IPS-15b (cell line): Measurements from ENCODE around the gene TNRC6C.
"Not testable (repeated sequence)": the region's sequence is repeated elsewhere in the genome, so short reads cannot be mapped to it uniquely, and the experiment has no call there.

ENCODE experiments used
- H3K27me3 ChIP-seq: one replicate; pipeline ENCODE4 v1.6.1; 2013; ENCODE audit warnings: low read length; ENCODE audit not compliant: control insufficient read depth, insufficient read depth
- H3K36me3 ChIP-seq: one replicate; pipeline ENCODE4 v1.6.1; 2013; ENCODE audit warnings: low read length; ENCODE audit not compliant: control insufficient read depth, insufficient read depth
- H3K4me1 ChIP-seq: one replicate; pipeline ENCODE4 v1.6.1; 2013; ENCODE audit warnings: mild to moderate bottlenecking, low read length; ENCODE audit not compliant: control insufficient read depth, insufficient read depth
- H3K4me3 ChIP-seq: one replicate; pipeline ENCODE4 v1.5.1; 2013; ENCODE audit warnings: low read depth, low read length
- H3K9ac ChIP-seq: one replicate; pipeline ENCODE4 v1.6.1; 2013; ENCODE audit warnings: low read depth, mild to moderate bottlenecking, low read length
- H3K9me3 ChIP-seq: one replicate; pipeline ENCODE4 v1.6.1; 2013; ENCODE audit warnings: mild to moderate bottlenecking, low read length; ENCODE audit not compliant: control insufficient read depth, insufficient read depth

Gene TNRC6C

DNA sequence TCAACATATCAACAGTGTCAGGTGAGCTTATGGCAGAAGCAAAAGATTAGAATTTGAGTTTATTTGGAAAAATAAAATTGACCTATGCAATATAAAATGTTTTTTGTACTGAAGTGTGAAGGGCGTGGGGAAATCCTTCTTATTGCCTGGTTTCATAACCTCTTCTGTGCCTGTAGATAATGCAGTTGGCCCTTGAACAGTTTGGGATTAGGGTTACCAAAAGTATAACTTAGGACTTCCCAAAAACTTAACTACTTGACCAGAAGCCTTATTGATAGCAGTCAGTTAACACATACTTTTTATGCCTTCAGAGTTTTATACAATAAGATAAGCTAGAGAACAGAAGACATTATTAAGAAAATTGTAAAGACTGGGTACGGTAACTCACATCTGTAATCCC lies 104.1 kb downstream of the TNRC6C start:
- Histone ChIP-seq H3K4me3 (no peak overlapping the region), H3K9ac (no peak overlapping the region), H3K9me3 (no peaks in the 10 kb centered on the region), H3K36me3 (no peaks in the 10 kb centered on the region), H3K27me3 (no peaks in the 10 kb centered on the region), H3K4me1 (no peaks in the 10 kb centered on the region)

DNA sequence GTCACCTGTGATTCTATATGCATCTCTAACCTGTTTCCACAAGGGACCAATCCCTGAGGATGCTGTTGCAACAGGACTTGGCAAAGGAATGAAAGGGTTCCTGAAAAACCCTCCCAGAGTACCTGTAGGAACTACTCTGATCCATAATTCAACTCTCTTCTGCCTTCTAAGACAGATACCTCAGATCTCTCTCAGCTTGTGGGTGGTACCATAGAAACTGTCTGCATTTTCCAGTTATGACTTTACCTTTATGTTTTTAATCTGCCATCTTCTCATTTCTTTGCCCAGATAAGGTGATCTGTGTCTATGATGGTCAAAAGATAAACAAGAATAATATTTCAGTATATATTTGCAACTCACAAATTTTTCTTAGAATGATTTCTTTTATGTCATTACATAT lies 105.0 kb downstream of the TNRC6C start:
- H3K9me3 ChIP-seq, result no peaks in the 10 kb centered on the region
- H3K9ac ChIP-seq, result no peak overlapping the region
- no peaks in the 10 kb centered on the region for H3K27me3 ChIP-seq
- H3K4me1 ChIP-seq, result no peaks in the 10 kb centered on the region
- H3K36me3 ChIP-seq, result peaks cover 2% of the 10 kb centered on the region
- no peak overlapping the region for H3K4me3 ChIP-seq

DNA sequence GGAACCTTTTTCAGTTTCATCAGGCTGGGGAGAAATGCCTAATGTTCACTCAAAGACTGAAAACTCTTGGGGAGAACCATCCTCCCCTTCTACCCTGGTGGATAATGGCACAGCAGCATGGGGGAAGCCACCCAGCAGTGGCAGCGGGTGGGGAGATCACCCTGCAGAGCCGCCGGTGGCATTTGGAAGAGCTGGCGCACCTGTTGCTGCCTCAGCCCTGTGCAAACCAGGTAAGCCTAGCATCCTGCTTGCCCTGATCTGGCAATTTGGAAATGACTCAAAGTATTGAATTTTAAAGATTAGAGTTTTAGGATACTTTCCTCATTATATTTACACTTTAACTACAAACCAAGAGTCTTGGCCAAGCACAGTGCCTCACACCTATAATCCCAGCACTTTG lies 106.2 kb downstream of the TNRC6C start:
- H3K9ac ChIP-seq, result no peak overlapping the region
- no peaks in the 10 kb centered on the region for H3K4me1 ChIP-seq
- no peak overlapping the region for H3K4me3 ChIP-seq
- no peaks in the 10 kb centered on the region for H3K9me3 ChIP-seq
- H3K27me3 ChIP-seq, result no peaks in the 10 kb centered on the region
- peaks cover 2% of the 10 kb centered on the region for H3K36me3 ChIP-seq

DNA sequence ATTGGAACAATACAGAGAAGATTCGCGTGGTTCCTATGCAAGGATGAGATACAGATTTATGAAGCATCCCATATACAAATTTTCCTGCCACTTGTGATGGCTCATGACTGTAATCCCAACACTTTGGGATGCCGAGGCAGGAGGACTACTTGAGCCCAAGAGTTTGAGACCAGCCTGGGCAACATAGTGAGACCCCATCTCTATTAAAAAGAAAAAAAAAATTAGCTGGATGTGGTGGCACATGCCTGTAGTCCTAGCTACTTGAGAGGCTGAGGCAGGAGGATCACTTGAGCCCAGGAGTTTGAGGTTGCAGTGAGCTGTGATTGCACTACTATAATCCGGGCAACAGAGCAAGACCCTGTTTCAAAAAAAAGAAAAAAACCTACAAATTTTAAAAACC lies 108.5 kb downstream of the TNRC6C start:
- not testable (repeated sequence) for H3K9ac ChIP-seq, H3K36me3 ChIP-seq, H3K4me1 ChIP-seq, H3K27me3 ChIP-seq, H3K9me3 ChIP-seq, H3K4me3 ChIP-seq

DNA sequence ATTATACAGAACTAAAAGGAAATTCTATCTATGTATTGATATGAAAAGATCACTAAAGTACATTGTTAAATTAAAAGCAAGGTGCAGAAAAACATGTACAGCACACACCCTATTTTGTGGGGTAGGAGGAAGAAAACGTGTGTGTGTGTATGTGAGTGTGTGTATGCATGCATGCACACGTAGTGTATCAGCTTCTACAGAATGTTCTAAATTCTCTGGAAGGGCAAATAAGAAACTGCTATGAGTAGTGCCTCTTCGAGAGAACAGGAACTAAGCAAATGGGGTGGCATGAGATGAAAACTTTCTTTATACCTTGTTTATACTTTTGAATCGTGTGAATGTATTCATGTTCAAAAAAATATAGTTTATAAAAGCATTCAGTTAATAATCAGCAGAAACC lies 111.2 kb downstream of the TNRC6C start:
- H3K9ac ChIP-seq, result no peak overlapping the region
- no peak overlapping the region for H3K4me3 ChIP-seq
- H3K4me1 ChIP-seq, result no peaks in the 10 kb centered on the region
- peaks cover 5% of the 10 kb centered on the region for H3K36me3 ChIP-seq
- H3K27me3 ChIP-seq, result no peaks in the 10 kb centered on the region
- no peaks in the 10 kb centered on the region for H3K9me3 ChIP-seq

DNA sequence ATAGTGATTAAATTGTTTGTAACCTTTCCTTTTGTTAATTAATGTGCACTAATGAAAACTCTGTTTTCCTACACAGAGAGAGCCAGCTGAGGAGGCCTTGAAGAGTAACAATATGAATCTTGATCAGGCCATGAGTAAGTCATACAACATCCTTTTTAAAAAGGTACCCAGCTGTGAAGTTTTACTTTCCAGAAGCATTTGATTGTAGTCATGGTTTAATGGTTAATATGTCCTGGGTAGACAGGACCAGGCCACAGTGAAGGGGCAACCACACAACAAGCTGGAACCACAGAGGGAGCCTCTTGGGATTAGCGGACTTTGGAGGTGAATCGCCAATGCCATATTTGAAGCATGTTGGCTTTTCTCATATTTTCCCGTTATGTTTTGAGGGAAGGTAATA lies 114.5 kb downstream of the TNRC6C start:
- H3K36me3 ChIP-seq, result peaks cover 13% of the 10 kb centered on the region
- no peaks in the 10 kb centered on the region for H3K27me3 ChIP-seq

DNA sequence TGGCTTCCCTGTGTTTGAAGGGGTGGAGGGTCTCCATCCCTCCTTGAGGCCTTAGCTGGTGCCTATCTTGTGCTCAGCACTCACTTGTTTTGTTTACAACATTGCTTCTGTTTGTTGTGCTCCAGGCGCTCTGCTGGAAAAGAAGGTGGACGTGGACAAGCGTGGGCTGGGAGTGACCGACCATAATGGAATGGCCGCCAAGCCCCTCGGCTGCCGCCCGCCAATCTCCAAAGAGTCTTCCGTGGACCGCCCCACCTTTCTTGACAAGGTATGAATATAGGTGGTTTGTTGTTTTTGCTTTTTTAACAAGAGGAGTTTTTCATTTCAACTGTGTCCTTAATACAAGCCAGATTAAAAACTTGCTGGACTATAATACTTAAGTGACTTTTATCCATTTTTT lies 116.5 kb downstream of the TNRC6C start:
- Histone ChIP-seq H3K27me3 (no peaks in the 10 kb centered on the region), H3K4me3 (no peak overlapping the region), H3K36me3 (peaks cover 12% of the 10 kb centered on the region), H3K4me1 (no peaks in the 10 kb centered on the region), H3K9ac (no peak overlapping the region), H3K9me3 (no peaks in the 10 kb centered on the region)

More for the DNA sequence above, 114.5 kb downstream of the TNRC6C start:
- Histone ChIP-seq H3K9ac (no peak overlapping the region), H3K4me3 (no peak overlapping the region), H3K4me1 (no peaks in the 10 kb centered on the region), H3K9me3 (no peaks in the 10 kb centered on the region)

DNA sequence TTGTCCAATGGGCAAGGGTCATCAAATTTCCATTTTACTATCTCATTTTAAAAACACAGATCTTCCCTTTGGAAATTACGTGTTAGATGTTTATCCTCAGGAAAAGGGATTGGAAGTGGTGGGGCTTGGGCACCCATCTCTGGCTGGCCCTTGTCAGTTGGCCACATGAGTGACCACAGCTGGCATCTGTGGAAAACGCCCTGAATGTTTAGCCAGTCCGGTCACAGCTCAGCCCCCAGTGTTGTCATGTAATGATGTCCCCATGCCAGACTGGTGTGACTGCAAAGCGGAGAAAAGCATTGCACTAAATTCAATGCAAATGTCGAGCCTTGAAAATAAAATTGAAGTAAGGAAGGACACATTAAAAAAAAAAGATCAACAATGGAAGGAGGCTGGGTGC lies 117.0 kb downstream of the TNRC6C start:
- Histone ChIP-seq H3K9ac (no peak overlapping the region), H3K9me3 (no peaks in the 10 kb centered on the region), H3K27me3 (no peaks in the 10 kb centered on the region), H3K36me3 (peaks cover 12% of the 10 kb centered on the region), H3K4me3 (no peak overlapping the region), H3K4me1 (no peaks in the 10 kb centered on the region)

DNA sequence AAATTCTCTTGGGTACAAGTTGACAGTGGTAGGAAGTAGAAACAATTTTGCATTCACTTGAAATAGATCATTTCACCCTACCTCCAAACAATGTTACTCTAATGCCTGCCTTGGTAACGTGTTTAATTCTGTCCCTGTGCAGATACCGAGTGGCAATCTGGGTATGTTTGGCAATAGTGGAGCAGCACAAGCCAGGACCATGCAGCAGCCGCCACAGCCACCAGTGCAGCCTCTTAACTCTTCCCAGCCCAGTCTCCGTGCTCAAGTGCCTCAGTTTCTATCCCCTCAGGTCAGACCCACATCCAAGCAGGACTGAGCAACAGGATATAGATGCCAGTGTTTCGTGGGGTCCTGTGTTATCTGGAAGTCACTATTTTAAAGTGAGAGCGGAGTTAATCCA lies 120.8 kb downstream of the TNRC6C start:
- H3K9me3 ChIP-seq, result no peaks in the 10 kb centered on the region
- H3K27me3 ChIP-seq, result no peaks in the 10 kb centered on the region
- H3K36me3 ChIP-seq, result peaks cover 9% of the 10 kb centered on the region
- no peaks in the 10 kb centered on the region for H3K4me1 ChIP-seq
- no peak overlapping the region for H3K4me3 ChIP-seq
- no peak overlapping the region for H3K9ac ChIP-seq

DNA sequence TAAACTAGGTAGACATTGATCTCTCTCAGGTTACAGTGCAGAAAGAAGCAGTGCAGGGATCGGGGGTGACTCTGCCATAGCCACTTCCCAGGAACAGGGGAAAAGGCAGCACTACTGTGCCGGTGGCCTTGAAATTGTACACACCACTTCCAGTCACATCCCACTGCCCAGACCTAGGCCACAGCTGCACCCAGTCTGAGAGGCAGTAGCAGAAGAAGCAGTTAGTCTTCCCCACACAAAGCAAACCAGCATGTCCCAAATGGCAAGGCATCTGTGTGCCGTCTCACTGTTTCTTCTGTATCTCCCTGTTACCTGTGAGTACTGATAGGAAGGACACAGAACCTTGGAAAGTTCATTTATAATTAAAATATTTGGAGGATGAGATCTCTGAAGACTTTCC lies 123.0 kb downstream of the TNRC6C start:
- H3K27me3 ChIP-seq, result no peaks in the 10 kb centered on the region
- no peak overlapping the region for H3K9ac ChIP-seq
- peaks cover 3% of the 10 kb centered on the region for H3K36me3 ChIP-seq
- no peak overlapping the region for H3K4me3 ChIP-seq
- H3K4me1 ChIP-seq, result no peaks in the 10 kb centered on the region
- H3K9me3 ChIP-seq, result no peaks in the 10 kb centered on the region

DNA sequence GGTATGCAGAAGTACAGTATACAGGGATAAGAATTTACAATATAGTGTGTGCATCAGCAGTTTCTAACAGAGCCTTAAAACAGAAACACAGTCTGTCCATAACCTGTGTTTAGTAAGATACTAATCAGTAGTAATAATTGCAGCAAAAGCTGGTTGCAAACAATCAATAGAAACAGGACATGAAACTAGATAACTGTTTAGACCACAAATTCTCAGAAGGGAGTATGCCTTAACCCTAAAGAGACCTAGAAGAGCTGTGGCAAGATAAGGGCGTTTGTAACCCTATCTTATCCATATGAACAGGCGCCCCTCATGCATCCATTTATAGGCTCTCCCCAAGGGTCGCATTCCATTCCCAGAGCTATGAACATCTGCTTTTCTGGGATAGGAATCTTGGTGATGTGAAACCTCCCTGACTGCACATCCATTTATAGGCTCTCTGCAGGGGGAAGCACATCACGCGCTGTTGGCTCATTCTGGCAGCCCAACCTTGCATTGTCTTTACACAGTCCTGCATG lies 123.9 kb downstream of the TNRC6C start:
- H3K9me3 ChIP-seq, H3K4me1 ChIP-seq, H3K4me3 ChIP-seq, H3K27me3 ChIP-seq, H3K9ac ChIP-seq: not testable (repeated sequence)
- peaks cover 11% of the 10 kb centered on the region for H3K36me3 ChIP-seq

DNA sequence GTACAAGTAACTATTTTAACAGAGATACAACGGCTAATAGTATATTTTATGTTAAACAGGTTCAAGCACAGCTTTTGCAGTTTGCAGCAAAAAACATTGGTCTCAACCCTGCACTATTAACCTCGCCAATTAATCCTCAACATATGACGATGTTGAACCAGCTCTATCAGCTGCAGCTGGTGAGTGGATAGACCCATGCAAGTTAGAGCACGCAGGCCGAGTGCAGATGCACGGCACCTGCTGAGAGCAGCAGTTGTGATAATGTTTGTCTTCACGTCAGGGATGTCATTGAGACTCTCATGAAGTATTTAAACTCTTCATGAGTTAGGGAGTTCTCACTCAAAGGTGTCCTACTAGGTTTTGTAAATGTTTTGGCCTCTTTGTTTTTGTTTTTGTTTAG lies 124.5 kb downstream of the TNRC6C start:
- Histone ChIP-seq H3K36me3 (peaks cover 13% of the 10 kb centered on the region), H3K27me3 (no peaks in the 10 kb centered on the region), H3K9ac (no peak overlapping the region), H3K4me3 (no peak overlapping the region), H3K9me3 (no peaks in the 10 kb centered on the region), H3K4me1 (no peaks in the 10 kb centered on the region)

DNA sequence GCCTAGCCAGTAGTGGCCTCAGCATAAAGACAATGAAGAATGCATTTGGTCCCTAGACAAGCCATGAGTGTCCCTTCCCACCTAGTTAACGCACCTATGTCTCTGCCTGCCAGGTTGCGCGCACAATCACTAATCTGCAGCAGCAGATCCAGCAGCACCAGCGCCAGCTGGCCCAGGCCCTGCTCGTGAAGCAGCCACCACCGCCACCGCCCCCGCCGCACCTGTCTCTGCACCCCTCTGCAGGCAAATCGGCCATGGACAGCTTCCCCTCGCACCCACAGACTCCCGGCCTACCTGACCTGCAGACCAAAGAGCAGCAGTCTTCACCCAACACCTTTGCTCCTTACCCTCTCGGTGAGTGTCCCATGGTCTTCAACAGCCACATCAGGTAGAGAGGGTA lies 128.2 kb downstream of the TNRC6C start:
- no peak overlapping the region for H3K4me3 ChIP-seq
- H3K36me3 ChIP-seq, result peaks cover 15% of the 10 kb centered on the region
- no peaks in the 10 kb centered on the region for H3K4me1 ChIP-seq
- no peaks in the 10 kb centered on the region for H3K27me3 ChIP-seq
- H3K9me3 ChIP-seq, result no peaks in the 10 kb centered on the region
- no peak overlapping the region for H3K9ac ChIP-seq
